ENCODE results near the gene CAMTA1. TPM values are rescaled to one million over a fixed set of nuclear protein-coding genes. Genes with fewer than 3 reads are reported as not detected.

Gene CAMTA1
- total RNA-seq, 2 donors from 2014 or later = 100 to 102 TPM

DNA sequence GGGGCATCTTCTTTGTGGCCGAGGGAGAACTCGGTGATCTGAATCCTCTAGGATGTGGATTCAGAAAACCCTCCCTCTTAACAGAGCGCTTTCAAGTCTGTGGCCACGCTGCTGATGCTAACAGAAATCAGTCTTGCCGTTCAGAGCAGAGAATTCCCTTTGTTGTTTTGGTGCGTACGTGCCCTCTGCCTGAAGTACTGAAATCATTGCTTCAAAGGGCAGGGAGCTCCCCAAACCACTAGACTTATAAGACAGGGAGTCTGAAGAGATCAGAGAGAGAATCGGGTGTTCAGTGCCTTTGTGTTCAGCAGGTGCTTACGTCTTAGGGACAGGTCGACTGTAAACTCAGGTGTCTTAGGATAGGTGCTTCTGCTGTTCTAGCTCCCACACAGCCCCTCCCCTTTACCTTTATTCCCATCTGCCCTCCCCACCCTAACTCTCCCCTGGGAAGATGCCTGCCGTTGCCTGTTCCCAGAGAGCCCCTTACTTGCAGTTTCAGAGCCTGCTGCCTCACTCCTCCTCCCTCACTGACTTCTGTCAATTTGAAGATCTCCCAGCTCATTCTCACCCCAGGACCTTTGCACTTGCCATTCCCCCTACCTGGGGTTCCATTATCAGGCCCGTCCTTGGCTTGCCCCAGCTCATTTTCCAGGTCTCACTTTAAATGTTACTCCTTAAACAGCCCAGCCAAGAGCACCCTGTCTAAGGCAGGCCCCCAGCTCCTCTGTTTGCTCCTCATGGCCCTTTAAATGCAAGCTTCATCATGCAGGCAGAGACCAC is 143.0 kb downstream of the CAMTA1 start:
- H3K36me3 ChIP-seq = no peaks in the 10 kb centered on the region
- H3K27me3 ChIP-seq (replicated peaks; ENCODE audit: insufficient read depth) = no peaks in the 10 kb centered on the region
- H3K27ac ChIP-seq = no peak overlapping the region
- no peaks in the 10 kb centered on the region for H3K9me3 ChIP-seq
- intact Hi-C loops (cut with DNase I) = no loop called here
- WGBS = 78% methylated on average over 12 of the region's 12 CpGs
- DNase-seq (ENCODE audit: low spot score) = no peak
- H3K4me1 ChIP-seq (replicated peaks) = no peaks in the 10 kb centered on the region
- TF ChIP-seq POLR2A (IDR thresholded peaks at IDR 0.05) (no peak), POLR2AphosphoS5 (IDR thresholded peaks at IDR 0.05) (no peak)
- TF ChIP-seq, protein P1, sequence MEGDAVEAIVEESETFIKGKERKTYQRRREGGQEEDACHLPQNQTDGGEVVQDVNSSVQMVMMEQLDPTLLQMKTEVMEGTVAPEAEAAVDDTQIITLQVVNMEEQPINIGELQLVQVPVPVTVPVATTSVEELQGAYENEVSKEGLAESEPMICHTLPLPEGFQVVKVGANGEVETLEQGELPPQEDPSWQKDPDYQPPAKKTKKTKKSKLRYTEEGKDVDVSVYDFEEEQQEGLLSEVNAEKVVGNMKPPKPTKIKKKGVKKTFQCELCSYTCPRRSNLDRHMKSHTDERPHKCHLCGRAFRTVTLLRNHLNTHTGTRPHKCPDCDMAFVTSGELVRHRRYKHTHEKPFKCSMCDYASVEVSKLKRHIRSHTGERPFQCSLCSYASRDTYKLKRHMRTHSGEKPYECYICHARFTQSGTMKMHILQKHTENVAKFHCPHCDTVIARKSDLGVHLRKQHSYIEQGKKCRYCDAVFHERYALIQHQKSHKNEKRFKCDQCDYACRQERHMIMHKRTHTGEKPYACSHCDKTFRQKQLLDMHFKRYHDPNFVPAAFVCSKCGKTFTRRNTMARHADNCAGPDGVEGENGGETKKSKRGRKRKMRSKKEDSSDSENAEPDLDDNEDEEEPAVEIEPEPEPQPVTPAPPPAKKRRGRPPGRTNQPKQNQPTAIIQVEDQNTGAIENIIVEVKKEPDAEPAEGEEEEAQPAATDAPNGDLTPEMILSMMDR (IDR thresholded peaks at IDR 0.05) = no peak
- no peak overlapping the region for H3K4me3 ChIP-seq

DNA sequence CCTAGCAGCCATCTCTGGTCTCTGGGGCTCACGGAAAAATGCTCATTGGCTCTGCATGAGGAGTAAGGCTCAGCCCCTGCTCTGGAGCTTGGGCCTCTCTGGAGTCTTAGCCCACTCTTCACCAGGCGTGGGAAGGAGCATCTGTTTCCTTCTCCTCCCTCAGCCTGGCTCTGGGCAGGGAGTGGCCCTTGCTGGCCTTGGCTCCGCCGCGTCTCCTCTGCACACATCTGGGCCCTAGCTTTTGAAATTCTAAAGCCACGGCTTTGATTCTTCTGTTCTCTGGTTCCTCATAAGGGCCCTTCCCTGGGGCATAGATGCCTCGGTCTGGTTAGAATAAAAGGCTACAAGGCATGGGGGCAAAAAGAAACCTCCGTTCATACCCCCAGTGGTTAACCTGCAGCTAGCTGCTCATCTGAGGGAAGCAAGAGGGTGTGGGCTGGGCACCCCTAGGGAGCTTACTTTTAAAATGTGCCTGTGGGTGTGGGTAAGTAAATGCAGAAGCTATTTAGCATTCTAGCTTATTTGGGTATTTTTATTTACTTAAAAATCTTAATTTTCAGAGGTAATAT is 145.6 kb downstream of the CAMTA1 start:
- intact Hi-C loops (cut with DNase I) = no loop called here
- TF ChIP-seq POLR2A (IDR thresholded peaks at IDR 0.05) = no peak
- TF ChIP-seq, protein P1 (IDR thresholded peaks at IDR 0.05) = no peak
- no peaks in the 10 kb centered on the region for H3K4me1 ChIP-seq (replicated peaks)
- no peaks in the 10 kb centered on the region for H3K9me3 ChIP-seq
- no peak overlapping the region for H3K4me3 ChIP-seq
- DNase-seq (ENCODE audit: low spot score) = no peak
- H3K27me3 ChIP-seq (replicated peaks; ENCODE audit: insufficient read depth) = no peaks in the 10 kb centered on the region
- no peaks in the 10 kb centered on the region for H3K36me3 ChIP-seq
- no peak overlapping the region for H3K27ac ChIP-seq
- WGBS = 87% methylated on average over 8 of the region's 8 CpGs

DNA sequence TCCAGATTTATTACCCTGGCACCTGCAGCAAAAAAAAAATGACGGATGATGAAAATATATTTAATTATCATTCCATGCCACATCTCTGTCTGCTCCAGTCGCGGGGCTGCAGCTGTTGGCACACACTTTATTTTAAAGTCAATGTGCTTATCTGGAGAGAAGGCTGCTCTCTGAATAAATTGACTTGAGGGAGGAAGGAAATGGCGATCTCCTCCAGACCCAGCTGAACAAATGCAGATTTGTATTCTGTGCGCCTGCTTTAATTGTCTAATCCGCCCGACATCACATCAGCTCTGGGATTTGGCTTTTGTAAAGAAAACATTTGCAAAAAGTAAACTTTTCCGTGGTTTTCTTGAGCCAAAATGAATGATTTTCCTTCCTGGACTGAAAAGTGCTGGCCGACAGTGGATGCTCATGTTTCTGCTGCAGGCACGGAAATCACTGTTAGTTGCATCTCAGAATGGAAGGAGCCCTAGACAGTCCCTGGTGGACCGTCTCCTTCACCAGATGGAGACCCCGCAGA is 150.2 kb downstream of the CAMTA1 start:
- Histone ChIP-seq H3K27ac (no peak overlapping the region), H3K9me3 (no peaks in the 10 kb centered on the region), H3K4me3 (no peak overlapping the region), H3K4me1 (replicated peaks) (no peaks in the 10 kb centered on the region), H3K36me3 (no peaks in the 10 kb centered on the region), H3K27me3 (replicated peaks; ENCODE audit: insufficient read depth) (no peaks in the 10 kb centered on the region)
- WGBS = 11% methylated on average over 12 of the region's 12 CpGs
- TF ChIP-seq POLR2AphosphoS5 (IDR thresholded peaks at IDR 0.05) (no peak), POLR2A (IDR thresholded peaks at IDR 0.05) (no peak)
- TF ChIP-seq, protein P1 (IDR thresholded peaks at IDR 0.05) = no peak
- intact Hi-C loops (cut with DNase I) = no loop called here
- no peak for DNase-seq (ENCODE audit: low spot score)

DNA sequence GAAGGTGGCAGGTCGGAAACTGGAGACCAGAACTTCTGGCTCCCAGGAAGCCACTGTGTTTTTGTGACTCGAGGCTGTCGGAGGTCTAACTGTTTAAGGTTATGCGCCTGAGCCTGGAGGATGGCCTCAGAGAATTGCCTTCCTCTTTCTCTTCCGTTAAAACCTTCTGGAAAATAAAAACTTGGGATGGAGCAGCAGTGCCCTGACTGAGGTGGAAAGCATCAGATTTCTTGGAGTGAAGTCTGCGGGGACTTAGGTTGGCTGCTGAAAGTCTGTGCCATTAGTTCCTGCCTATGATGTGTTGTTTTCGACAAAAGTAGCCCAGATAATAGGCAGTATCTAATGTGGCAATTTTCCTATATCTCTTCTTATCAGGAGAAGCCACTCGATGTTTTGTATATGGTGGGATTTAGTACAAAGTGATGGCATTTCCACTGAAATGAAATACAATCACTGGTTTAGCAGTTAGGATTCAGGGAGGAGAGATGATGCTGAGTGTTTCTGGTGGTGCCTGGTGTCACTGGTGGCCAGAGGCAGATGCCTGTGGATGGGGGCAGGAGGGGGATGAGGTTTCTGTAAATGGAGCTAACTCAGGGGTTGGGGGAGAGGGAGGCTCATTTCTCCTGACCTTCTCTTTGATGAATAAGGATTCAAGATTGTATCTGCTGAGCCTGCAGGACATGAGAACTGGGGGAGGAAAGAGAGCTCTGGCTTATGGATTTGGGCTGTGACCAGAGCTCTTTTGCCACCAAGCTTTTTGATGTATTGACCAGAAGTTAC is 150.8 kb downstream of the CAMTA1 start:
- WGBS = 53% methylated on average over 8 of the region's 8 CpGs
- Histone ChIP-seq H3K36me3 (no peaks in the 10 kb centered on the region), H3K4me1 (replicated peaks) (no peaks in the 10 kb centered on the region), H3K4me3 (no peak overlapping the region), H3K27me3 (replicated peaks; ENCODE audit: insufficient read depth) (no peaks in the 10 kb centered on the region), H3K9me3 (no peaks in the 10 kb centered on the region), H3K27ac (no peak overlapping the region)
- intact Hi-C loops (cut with DNase I) = no loop called here
- TF ChIP-seq POLR2AphosphoS5 (IDR thresholded peaks at IDR 0.05) = no peak
- TF ChIP-seq, protein P1 (IDR thresholded peaks at IDR 0.05) = no peak
- no peak for TF ChIP-seq POLR2A (IDR thresholded peaks at IDR 0.05)
- no peak for DNase-seq (ENCODE audit: low spot score)

Data from prostate gland (tissue), 2 donors.